CD4-positive, alpha-beta T cell treated with Interleukin-1 beta for 1 hour (primary cell): ENCODE measurements around the gene POU3F1.

Experiments used
- DNase-seq, 2 donors: peaks; one replicate each; pipeline ENCODE4 v3.0.0-alpha.2; 2020 to 2022

POU3F1 gene

DNA sequence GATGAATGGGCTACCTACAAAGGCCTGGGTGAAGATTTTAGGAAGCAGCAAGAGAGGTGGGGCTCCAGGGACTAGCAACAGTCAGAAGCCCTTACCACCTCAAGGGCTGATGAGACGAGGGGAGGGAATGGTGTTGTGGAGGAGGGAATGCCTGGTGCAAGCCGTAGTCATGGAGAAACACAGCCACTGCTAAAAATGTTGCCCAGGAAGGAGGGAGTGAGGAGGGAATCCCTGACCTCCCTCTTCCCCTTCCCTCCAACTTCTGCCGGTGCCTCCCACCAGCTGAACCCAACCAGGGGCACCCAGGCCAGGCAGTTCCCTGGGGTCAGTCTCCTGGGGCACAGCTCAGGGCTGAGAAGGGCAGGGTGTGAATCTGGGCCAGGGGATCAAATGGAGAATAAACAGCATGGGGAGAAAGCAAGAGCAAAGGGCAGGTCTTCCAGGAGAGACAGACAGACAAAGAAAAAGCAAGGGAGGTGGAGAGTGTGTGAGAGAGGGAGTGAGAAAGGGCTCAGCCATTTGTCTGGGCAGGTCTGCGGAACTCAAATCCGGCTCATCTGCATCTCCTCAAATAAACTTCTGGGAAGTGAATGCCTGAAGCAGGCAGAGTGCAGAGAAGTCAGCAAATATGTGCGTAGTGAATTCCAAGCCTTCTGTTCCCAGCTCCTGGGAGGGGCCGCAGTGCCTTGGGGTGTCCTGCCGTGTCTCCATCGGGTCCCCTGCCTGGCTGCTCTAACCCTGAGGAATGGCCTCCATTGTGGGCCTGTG, 27.1 kb upstream of the POU3F1 start:
- no peak for DNase-seq

DNA sequence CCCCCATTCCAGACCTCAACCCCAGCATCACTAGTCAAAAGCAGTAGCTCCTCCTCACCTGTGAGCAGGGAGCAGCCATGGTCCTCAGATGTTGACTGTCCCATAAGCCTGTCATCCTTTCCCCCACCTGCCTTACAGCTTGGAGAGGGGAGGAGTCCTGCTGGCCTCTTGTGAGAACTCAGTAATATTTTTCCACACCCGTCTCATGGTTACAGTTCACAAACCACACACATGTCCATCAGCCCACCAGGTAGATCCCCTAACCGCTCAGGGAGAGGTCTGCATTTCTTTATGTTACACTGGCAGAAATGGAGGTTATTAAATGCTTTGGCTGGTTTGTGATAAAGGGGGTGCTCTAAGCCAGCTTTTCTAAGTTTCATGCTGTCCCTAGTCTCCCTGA, 26.3 kb upstream of the POU3F1 start:
- no peak for DNase-seq

DNA sequence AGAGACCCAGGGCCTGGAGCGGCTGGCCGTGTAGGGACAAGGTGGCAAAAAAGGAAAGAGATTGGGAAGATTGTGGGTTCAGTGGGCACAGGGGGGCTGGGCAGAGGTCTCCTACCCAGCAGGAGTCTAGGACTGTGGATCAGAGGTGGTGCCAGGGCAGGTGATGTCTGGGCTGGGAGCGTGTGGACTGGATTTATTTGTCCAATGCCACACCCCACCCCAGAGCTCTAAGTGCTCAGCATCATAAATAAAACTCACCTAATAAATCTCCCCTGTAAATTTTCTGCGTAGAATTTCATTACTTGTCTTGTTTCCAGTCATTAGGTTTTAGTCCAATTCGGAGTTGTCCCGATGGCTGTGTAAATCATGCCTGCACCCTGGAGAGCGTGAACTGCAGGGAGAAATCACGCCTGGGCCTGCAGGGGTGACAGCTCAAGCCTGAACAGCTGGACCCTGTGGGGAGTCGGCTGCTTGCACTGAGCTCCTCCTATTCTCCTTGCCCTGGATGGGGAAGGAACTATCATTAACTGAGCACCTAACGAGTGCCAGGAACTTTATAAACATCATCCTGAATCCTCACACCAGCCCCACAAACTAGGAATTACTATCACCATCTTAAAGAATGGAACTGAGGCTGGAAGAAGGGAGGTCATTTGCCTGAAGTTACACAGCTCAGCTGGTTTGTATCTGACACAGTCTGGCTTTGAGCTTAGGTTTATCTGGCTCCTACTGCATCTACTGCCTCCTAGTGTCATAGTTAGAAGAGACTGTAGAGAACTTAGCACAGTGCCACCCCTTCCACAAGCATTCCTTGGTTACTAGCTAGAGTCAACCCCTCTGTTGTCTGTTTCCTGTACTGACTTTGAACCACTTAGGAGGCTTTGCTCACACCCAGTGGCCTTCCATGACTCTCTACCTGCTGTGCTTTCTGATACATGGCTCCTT, 25.0 kb upstream of the POU3F1 start:
- peak in 1 of 2 donors; percentile 9 for DNase-seq

DNA sequence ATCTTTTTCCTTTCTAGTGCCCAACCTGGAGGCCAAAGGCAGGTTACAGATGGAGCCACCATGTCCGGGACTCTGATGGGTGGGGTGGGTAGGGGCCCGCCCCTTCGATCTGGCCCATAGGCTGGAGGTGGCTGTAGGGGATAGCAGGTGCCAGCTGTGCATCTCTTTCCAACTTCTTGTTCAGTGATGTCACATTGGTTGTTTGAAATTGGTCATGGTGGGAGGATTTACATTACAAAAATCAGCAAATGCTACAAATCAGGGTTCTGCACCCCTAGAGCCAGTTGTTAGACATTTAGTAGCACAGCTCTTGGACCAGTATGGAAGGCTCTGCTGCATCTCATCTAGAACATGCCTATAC, 22.4 kb upstream of the POU3F1 start:
- DNase-seq, result no peak

DNA sequence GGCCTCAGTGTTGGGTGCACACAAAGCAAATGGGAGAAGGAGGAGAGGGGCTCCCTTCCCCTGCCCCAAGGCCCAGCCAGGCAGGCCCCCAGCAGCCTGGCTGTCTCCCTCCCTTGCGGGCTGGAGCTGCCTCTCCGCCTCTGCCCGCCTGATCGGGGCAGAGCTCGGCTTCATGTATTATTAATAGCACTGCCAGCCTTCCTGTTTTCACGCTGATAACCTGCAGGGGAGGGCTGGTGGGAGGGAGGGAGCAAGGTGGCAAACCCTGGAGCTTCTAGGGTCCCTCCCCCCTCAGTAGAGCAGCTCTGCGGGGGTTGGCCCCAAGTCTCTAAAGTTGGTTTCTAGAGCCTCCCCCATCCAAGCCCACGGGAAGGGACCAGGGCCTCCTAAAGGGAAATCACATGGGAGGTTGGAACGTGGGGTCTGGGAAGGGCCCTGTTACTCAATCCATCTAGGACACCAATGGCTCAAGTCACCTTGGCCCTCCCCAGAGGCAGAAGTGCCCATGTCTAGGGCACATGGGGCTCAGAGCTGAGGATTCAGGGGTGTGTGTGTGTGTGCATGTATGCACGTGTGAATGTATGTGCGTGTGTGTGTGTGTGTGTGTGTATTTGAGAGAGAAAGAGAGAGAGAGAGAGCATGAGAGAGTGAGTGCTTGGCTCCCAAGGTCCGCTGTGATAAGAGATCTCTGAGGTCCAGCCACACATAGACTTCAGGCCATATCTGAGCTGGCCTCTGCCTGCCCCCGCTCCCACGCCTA, 21.8 kb upstream of the POU3F1 start:
- DNase-seq, result no peak

DNA sequence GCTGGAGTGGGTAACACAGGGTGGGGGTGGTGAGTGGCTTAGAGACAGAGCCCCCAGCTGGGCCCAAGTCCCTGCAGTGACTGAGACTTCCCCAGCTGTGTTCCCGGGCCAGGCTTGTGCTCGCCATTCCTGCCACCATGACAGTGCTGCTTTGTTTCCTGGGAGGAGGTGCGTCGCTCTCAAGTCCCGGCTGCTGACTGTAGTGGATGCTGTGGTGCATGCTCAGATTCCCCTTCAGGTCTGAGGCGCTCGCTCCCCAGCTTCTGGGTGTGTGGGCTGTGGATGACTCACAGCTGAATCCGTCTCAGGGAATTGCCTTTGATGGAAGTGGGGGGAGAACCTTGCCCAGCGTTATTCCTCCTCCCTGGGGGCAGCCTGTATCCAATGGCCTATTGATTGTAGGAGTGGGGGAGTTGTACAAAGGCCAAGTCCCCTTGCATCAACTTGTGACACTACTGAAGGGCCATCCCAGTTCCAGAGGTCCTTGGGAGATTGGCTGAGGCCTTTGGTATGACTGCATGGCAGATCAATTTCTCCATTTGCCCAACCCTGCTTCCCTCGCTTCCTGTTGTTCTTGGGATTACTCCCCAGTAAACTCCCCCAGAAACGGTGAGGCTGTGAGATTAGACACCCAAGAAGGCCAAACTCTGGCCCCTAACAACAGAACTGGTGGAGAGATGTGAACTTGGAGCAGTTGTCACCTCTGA, 17.8 kb upstream of the POU3F1 start:
- no peak for DNase-seq

DNA sequence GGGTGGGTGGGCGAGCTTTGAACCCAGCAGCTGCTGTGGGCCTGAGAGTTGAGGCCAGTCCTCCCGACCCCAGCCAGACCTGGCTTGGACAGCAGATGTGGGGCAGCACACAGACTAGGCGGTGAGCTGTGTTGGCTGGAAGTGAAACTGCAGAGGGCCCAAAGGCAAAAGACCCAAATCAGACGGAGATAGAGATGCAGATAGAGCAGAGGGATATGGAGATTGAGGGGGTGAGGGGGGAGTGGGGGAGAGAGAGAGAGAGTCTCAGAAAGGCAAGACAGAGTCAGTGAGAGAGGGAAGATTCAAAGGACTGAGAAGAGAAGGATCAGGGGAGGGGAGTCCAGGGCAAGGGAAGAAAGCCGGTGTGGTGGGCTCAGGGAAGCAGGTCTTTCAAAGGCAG, 17.0 kb upstream of the POU3F1 start:
- no peak for DNase-seq

DNA sequence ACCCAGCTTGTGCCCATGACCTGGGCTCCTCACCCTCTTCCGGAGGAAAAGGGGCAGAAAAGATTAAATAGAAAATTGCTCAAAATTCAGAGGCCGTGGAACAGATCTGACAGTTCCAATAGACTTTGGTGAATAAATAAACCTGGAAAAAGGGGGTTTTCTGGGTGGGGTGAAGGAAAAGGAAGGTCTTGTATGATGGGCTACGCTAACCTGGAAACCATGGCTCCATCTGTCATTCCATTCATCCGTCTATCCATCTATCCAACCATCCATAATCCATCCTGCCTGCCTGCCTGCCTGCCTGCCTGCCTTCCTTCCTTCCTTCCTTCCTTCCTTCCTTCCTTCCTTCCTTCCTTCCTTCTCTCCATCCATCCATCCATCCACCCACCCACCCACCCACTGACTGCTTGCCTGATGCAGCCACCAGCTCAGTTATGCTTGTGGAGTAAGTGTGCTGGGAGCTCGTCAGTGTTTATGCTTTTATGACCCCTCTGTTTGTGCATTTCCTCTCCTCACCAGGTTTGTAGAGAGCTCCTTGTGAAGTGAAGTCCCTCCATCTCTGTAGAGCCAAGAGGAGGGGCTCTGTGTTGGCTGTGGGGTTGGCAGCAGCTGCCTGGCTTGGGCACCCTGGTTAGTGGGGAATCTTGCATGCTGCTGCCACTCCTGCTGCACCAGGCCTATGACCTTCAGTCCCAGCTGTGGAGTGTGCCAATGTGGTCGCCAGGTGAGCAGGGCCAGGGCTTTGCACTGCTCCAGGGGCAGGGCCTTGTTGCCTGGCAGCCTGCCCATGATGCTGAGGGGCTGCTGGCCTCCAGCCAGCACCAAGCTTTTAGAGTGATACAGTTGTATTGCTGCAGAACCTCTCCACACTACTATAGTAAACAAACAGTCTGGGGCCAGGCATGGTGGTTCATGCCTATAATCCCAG, 16.0 kb upstream of the POU3F1 start:
- DNase-seq, result no peak

DNA sequence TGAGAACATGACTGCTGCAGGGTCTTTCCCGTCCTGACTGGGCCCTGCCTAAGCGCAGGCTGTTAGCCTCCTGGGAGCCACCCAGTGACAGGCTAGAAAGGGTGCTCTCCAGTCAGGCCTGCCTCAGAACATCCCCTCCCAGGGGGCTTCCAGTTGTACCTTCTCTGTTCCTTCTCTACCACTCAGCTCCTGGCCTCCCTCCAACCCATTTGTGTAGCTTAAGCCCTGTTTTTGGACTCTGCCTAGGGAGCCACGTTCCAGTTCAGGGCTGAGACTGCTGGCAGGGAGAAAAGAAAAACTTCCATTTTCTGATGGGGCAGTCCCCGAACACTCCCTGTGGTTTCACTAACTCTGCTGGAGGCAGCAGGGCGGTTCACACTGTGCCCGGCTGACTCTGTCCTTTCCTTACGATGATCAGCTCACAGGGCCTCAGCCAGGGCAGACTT, 15.3 kb upstream of the POU3F1 start:
- DNase-seq, result no peak

DNA sequence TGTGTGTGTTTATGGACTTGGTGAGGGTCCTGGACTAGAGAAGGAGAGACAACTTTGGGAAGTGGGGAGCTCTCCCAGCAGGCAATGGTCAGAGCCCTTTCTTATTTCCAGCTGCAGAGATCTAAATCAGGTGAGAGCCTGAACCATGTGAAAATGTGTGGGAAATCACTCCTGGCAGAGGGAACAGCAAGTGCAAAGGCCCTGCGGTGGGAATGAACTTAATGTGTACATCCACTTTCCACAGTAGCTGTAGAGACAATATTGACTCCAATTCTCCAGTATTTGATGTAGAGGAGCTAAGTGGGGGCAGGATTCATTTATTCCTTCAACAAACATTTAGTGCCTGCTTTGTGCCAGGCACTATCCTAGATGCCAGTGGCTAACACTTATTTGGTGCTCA, 14.7 kb upstream of the POU3F1 start:
- no peak for DNase-seq

DNA sequence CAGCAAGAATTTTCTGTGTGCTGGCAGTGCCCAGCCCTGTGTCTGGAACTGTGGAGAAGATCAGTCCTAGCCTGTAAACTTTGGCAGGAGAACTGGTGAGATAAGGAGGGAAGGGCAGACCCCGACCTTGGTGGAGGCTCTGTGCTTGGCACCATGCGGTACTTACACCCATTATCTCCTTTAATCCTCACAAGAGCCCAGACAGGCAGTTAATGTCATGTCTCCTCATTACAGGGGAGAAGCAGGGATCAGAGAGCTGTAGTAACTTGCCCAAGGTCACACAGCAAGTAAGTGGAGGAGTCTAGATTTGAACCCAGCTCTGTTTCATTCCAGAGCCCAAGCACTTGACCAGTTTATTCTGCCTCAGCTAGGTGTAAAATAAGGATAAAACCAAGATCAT, 13.9 kb upstream of the POU3F1 start:
- DNase-seq, result no peak

DNA sequence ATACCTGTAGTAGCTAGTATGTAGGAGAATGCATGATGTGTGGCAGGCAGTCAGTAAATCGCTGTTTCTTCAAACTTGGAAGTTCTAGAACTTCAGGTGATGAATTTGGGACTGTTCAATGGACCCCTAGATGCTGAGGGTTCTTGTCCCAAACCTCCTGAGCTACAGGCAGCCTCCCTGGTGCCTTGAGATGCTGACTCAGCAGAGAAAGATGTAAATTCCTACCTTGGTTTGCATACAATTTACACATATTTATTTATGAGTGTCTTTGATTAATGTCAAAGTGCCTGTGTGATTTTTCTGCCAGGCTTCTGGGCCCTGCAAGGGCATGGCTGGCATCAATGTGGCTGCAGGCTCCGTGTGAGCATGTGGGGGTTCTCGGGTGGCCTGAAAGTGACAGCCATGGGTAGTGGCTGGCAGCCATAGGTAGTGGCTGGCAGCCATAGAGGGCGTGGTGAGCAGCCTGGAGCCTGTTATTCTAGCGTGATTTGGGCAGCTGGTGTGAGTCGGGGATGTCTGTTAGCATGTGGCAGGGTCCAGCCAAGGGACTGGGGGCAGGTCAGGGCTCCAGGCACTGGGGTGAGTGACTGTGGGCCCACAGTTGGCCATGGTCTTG, 13.2 kb upstream of the POU3F1 start:
- DNase-seq, result no peak

DNA sequence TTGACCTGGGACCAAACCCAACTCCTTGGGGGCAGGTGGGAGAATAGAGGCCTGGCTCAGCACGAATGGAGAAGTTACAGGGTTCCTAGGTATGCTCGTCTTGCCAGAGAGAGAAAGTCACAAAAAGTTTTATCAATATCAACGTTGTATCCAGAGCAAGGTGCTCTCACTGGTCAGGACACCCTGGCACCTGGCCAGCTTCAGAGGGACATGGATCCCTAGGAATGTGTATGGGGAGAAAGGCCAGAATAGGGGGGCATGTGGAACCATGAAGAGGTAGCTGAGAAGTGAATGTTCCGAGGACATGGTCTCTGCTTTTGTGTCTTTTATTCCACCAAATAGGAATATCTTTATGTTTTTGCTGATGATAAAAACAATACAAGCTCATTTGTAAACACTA, 9.4 kb upstream of the POU3F1 start:
- DNase-seq, result no peak

DNA sequence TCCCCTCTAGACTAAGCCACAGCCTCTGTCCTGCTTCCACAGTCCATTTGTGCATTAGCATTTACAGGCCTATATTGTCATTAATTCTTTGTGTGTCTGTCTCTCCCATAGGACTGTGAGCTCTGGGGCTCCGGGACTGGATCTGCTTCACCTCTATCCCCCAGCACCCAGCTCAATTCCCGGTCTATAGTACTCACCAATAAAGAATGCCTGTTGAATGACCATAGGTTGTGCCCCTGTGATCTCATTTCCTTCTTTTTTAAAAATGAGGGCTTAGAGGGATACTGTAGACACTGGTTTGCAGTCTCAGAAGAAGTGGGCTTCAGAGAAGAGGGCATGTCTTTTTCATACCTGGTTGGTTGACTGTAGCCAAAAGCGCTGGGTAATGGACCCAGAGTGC, 8.8 kb upstream of the POU3F1 start:
- no peak for DNase-seq

DNA sequence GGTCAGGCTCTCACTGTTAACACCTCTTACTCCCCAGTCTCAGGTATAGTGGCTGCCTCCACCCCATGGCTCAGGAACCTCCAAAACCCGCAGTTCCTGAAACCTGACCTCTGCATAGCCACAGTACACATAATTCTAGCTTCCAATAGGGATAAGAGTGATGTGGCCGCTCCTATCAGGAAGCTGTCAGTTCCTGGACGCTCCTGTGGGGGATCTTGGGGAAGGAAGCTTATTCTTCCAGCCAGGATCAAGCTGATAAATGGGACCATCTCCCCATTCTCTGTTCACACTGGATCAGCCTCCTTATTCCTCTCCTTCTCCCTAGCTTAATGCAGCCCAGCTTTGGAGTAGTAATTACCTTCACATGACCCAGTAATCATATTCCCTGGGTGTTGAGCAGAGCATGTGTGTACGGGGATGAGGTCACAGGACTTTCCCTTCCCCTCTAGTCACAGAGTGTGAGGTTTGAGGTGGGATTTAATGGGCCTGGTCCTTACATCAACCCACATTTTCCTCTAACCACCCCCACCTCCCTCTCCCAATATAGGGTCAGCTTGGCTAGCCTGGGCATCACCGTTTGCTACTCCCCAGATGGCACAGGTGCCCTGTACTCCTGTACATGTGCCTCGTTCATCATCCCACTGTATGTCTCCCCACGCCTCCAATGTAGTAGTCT, 7.0 kb upstream of the POU3F1 start:
- DNase-seq, result no peak

DNA sequence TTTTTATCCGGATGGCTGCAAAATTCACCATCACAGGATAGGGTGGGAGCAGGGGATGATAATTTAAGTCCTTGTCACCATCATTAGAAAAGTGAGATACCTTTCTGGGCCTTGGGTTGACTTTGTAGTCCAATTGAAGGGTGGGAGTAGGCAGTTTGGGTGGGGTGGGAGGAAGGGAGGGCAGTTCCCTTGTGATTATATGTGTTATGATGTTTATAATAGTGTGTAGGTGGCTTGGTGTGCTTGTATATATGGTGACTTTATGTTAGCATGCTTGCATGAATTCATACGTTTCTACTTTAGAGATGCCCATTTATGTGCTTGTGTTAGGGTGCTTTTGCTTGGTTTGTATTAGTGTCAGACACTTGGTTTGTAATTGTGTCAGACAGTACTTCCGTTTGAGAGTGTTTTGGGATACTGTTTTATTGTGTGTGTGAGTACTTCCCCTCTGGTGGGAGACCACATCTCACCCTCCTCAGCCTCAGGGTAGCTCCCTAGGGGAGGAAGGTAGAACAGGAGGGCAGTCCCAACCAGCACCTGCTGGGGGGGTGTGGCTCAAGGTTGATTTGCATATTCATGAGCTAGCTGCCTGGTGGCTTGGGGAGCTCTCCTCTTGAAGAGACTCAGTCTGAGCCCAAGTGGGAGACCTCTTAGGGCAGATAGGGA, 6.3 kb upstream of the POU3F1 start:
- peak; percentile 9 to 43 for DNase-seq

DNA sequence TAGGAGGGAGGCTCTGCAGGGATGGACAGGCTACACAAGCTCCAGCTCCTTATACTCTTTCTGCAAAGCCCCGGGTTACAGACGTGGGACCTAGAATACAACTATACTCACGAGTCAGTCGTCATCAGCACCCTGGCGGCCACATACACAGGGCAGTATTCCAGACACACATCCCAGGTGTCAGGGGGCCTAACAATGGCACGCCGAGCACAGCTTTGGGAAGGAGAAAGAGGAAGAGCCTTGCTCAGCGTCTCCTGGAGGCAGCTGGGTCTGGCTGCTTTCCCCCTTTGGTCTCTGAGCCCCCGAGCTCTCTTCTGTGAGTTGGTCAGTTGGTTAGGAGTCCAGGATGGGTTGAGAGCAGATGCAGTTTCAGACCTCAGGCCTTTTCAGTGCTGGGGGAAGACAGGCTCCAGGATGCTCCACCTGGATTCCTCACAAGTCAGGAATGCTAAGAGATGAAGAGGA, 4.5 kb upstream of the POU3F1 start:
- DNase-seq, result no peak

DNA sequence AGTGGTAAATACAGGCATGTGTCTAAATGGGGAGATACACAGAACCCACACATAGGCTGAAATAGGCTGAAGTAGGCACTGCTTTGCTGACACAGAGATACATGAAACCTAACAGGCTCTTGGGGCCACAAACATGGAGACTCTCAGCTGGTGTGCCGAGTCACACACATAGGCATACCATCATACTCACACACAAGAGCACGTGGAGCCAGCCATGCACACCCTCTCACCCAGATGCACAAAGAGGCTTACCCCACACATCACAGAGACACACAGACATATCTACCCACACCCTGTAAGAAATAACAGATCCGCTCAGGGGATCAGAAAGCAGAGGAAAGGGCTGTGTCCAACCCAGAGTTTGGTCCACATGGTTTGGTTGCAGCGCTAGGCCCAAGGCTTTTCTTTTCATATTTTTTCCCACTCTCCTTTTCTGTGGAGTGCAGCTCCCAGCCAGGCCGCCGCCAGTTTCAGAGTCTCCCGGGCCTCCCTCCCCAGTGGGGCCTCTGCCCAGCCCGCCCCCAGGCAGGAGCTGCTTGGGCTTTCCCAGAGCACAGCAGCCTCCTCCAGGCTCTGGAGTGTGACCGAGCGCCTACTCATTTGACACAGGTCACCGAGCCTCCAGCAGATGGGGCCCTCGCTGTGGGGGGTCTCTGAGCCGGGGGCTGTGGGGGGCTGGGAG, 3.9 kb upstream of the POU3F1 start:
- no peak for DNase-seq

DNA sequence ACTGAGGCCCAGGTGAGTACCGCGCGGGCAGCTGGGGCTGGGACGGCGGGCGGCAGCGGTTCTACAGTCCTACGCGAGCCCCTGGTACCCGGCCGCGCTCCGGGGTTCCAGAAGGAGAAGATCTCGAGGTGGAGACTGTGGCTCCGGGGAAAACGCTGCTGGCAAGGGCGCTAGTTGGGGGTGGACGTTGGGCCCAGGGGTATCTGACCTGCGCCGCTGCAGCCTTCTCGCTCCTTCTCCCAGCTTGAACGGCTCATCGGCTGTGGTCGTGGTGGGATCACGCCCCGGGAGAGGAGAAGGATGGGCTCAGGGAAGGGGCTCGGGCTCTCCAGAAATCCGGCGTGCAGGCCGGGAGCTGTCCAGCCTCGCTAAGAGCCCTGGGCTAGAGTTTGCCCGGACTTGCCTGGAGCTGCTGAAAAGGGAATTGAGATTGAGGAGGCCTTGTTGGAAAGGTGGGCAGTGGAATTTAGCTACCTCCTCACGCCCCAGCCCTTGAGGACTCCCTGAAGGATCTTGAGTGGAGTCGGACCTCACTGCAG, 1.1 kb upstream of the POU3F1 start:
- no peak for DNase-seq
